OCI-LY7 (cell line): ENCODE results near the gene RAPGEF3.

Experiments
- CTCF ChIP-seq: fragments of 200-600 bp; sonication (generic); conservative IDR thresholded peaks from 2 replicates; pipeline ENCODE4 v1.5.1; 2014; ENCODE audit warnings: mild to moderate bottlenecking, antibody characterized with exemption, low read length, moderate library complexity, mixed read lengths
- EZH2phosphoT487 ChIP-seq: fragments of 200-600 bp; sonication (generic); IDR thresholded peaks from 2 replicates; pipeline ENCODE4 v1.6.1; 2018; ENCODE audit warnings: low read depth, borderline replicate concordance, mild to moderate bottlenecking, mixed run types, antibody characterized with exemption, low read length, moderate library complexity, mixed read lengths

- TF ChIP-seq CTCF (no peak), EZH2phosphoT487 (no peak)
These were observed 46.5 kb downstream of the RAPGEF3 start for GRCh38 chr12:47712171-47712570.
